Measurements from ENCODE around the gene RNF19B. TPM values are rescaled to one million over a fixed set of nuclear protein-coding genes. Genes with fewer than 3 reads are reported as not detected.

RNF19B gene
- total RNA-seq, 1 donor from 2014 or later = 18.8 TPM

DNA sequence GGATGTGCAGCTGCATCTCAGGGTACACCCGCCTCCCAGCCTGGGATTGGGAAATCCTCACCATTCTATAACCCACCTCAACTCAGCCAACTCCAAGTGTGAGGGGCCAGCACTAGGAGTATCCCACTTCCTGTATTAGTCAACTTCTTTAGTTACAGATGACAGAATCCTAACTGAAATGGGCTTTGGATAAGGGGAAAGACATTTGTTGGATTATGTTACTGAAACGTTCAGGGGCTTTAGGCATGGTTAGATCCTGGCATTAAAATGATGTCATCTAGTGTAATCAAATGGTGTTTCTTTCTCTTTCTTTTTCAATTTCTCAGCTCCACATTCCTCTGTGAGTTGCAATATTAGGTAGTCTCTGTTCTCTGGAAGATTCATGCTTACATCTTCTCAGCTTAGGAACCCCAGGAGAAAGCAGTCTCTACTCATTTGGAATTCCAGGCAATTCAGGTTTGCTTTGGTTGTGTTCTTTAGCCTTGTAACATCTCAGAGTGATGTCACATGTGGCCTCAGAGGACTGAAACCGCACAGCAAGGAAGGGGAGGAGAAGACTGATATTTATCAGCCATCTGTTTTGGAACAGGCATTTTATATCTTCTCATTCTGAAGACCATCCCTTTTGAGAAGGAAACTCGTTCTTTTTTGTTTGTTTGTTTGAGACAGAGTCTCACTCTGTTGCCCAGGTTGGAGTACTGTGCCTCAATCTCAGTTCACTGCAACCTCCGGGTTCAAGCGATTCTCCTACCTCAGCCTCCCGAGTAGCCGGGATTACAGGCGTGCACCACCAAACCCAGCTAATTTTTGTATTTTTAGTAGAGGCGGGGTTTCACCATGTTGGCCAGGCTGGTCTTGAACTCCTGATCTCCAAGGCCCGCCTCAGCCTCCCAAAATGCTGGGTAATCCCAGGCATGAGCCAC lies 44.5 kb downstream of the RNF19B start:
- Mint-ChIP-seq H3K9me3 (ENCODE audit: unreplicated experiment) (no peaks in the 10 kb centered on the region), H3K4me3 (ENCODE audit: unreplicated experiment) (no peak overlapping the region), H3K4me1 (ENCODE audit: unreplicated experiment) (peaks cover 4% of the 10 kb centered on the region), H3K27ac (ENCODE audit: unreplicated experiment) (no peak overlapping the region), H3K27me3 (ENCODE audit: unreplicated experiment) (peaks cover 7% of the 10 kb centered on the region), H3K36me3 (ENCODE audit: low read depth, unreplicated experiment) (no peaks in the 10 kb centered on the region)
- no peak for DNase-seq (ENCODE audit: low spot score)
- TF ChIP-seq, protein P1, sequence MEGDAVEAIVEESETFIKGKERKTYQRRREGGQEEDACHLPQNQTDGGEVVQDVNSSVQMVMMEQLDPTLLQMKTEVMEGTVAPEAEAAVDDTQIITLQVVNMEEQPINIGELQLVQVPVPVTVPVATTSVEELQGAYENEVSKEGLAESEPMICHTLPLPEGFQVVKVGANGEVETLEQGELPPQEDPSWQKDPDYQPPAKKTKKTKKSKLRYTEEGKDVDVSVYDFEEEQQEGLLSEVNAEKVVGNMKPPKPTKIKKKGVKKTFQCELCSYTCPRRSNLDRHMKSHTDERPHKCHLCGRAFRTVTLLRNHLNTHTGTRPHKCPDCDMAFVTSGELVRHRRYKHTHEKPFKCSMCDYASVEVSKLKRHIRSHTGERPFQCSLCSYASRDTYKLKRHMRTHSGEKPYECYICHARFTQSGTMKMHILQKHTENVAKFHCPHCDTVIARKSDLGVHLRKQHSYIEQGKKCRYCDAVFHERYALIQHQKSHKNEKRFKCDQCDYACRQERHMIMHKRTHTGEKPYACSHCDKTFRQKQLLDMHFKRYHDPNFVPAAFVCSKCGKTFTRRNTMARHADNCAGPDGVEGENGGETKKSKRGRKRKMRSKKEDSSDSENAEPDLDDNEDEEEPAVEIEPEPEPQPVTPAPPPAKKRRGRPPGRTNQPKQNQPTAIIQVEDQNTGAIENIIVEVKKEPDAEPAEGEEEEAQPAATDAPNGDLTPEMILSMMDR (IDR thresholded peaks at IDR 0.05; ENCODE audit: unreplicated experiment) = no peak

DNA sequence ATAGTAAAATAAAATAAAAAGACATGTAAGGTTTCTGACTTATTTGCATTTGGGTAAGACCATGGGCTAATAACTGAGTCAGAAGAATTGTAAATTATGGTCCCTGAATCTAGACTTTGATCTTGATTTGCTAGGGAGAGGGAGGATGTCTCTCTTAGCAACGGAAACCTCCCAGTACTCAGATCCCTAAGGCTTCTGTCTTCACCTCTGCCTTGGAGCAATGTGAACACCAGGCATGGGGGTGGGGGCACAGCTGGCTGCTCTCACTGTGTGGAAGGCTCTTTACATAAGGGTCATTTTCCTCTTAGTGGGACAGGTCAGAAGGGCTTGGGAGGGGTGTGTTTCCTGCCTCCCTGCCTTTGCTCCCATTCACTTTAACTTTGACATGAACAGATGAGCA lies 46.4 kb downstream of the RNF19B start:
- no peak overlapping the region for H3K4me3 Mint-ChIP-seq (ENCODE audit: unreplicated experiment)

DNA sequence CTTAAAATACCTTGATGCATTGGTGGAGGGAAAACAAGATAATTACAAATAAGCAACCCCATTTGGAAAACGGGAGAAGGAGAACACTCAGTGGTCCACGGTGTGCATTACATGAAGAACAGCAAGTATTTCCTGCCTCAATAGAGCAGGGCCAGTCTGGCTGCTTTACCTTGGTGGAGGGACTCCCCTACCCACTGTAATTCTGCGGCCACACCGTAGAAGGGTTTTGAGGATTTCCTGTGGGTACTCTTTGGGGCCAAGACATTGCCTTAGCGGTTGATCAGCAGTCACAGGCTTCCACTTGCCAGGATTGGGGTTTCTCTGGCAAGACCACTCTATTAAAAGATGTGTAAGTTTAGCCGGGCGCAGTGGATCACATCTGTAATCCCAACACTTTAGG lies 47.1 kb downstream of the RNF19B start:
- no peaks in the 10 kb centered on the region for H3K36me3 Mint-ChIP-seq (ENCODE audit: low read depth, unreplicated experiment)
- H3K4me3 Mint-ChIP-seq (ENCODE audit: unreplicated experiment) = no peak overlapping the region
- H3K9me3 Mint-ChIP-seq (ENCODE audit: unreplicated experiment) = no peaks in the 10 kb centered on the region
- peaks cover 4% of the 10 kb centered on the region for H3K27me3 Mint-ChIP-seq (ENCODE audit: unreplicated experiment)
- no peak overlapping the region for H3K27ac Mint-ChIP-seq (ENCODE audit: unreplicated experiment)
- H3K4me1 Mint-ChIP-seq (ENCODE audit: unreplicated experiment) = no peaks in the 10 kb centered on the region
- TF ChIP-seq, protein P1 (IDR thresholded peaks at IDR 0.05; ENCODE audit: unreplicated experiment) = no peak
- DNase-seq (ENCODE audit: low spot score) = no peak

More for the DNA sequence above, 46.4 kb downstream of the RNF19B start:
- no peak overlapping the region for H3K27ac Mint-ChIP-seq (ENCODE audit: unreplicated experiment)
- no peaks in the 10 kb centered on the region for H3K36me3 Mint-ChIP-seq (ENCODE audit: low read depth, unreplicated experiment)
- H3K27me3 Mint-ChIP-seq (ENCODE audit: unreplicated experiment) = peaks cover 4% of the 10 kb centered on the region
- no peaks in the 10 kb centered on the region for H3K9me3 Mint-ChIP-seq (ENCODE audit: unreplicated experiment)
- TF ChIP-seq, protein P1 (IDR thresholded peaks at IDR 0.05; ENCODE audit: unreplicated experiment) = no peak
- no peaks in the 10 kb centered on the region for H3K4me1 Mint-ChIP-seq (ENCODE audit: unreplicated experiment)
- DNase-seq (ENCODE audit: low spot score) = no peak

DNA sequence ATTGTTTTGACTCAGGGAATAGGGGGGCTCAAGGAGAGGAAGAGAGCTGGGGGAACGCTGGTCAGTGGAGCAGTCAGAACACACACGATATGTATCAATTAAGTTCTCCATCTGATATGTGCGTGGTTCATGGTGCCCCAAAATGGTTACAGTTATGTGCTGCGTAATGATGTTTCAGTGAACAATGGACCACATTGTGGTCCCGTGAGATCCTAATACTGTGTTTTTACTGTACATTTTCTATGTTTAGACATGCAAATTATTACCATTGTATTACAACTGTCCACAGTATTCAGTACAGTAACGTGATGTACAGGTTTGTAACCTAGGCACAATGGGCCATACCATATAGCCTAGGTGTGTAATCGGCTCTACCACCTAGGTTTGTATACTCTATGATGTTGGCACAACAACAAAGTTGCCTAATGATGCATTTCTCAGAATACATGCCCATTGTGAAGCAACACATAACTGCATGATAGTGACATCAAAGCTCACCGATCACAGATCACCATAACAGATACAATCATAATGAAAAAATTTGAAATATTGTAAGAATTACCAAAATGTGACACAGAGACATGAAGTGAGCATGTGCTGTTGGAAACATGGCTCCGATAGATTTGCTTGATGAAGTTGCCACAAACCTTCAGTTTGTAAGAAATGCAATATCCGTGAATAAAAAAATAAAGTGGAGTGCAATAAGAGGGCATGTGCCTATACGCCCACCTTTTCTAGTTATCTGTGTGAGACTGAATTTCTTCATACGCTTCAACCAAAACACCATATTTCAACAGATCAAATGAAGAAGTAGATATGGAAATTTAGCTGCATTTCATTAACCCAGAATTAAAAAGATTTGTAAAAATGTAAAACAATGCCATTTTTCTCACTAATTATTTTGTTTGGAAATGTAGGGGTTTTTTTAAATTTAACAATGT lies 48.6 kb downstream of the RNF19B start:
- TF ChIP-seq, protein P1 (IDR thresholded peaks at IDR 0.05; ENCODE audit: unreplicated experiment) = no peak
- H3K36me3 Mint-ChIP-seq (ENCODE audit: low read depth, unreplicated experiment) = no peaks in the 10 kb centered on the region
- H3K9me3 Mint-ChIP-seq (ENCODE audit: unreplicated experiment) = no peaks in the 10 kb centered on the region
- H3K4me3 Mint-ChIP-seq (ENCODE audit: unreplicated experiment) = no peak overlapping the region
- H3K27me3 Mint-ChIP-seq (ENCODE audit: unreplicated experiment) = no peaks in the 10 kb centered on the region
- DNase-seq (ENCODE audit: low spot score) = no peak
- no peak overlapping the region for H3K27ac Mint-ChIP-seq (ENCODE audit: unreplicated experiment)
- no peaks in the 10 kb centered on the region for H3K4me1 Mint-ChIP-seq (ENCODE audit: unreplicated experiment)

Data from endothelial cell (in vitro differentiated cells).